Activated naive CD8-positive, alpha-beta T cell treated with anti-CD3 and anti-CD28 coated beads for 36 hours (primary cell): ENCODE results near the gene RELCH. TPM values are rescaled to one million over a fixed set of nuclear protein-coding genes. Genes with fewer than 3 reads are reported as not detected.

ENCODE experiments used
- DNase-seq: peaks from one replicate; pipeline ENCODE4 v3.0.0; 2021
- H3K27ac Mint-ChIP-seq: one replicate; pipeline ENCODE4 v1.8.0; 2022; ENCODE audit warnings: mild to moderate bottlenecking, moderate library complexity, mixed read lengths
- H3K27me3 Mint-ChIP-seq: one replicate; pipeline ENCODE4 v1.8.0; 2022; ENCODE audit warnings: mild to moderate bottlenecking, mixed read lengths
- H3K36me3 Mint-ChIP-seq: one replicate; pipeline ENCODE4 v1.8.0; 2021; ENCODE audit warnings: mild to moderate bottlenecking, mixed read lengths
- H3K4me1 Mint-ChIP-seq: one replicate; pipeline ENCODE4 v1.8.0; 2021; ENCODE audit warnings: mixed read lengths
- H3K4me3 Mint-ChIP-seq: one replicate; pipeline ENCODE4 v1.8.0; 2022; ENCODE audit warnings: mild to moderate bottlenecking, moderate library complexity, mixed read lengths
- H3K9me3 Mint-ChIP-seq: one replicate; pipeline ENCODE4 v1.8.0; 2022; ENCODE audit warnings: mixed read lengths
- total RNA-seq, 2 experiments: library from RNA; stranded (reverse); gene quantifications; one replicate each; pipeline ENCODE4 v1.2.3, GENCODE V29; 2021

Gene RELCH
- total RNA-seq, 2 experiments from 2014 or later = 13.5 to 13.9 TPM

GRCh38 chr18:62329691-62330454 lies 142.8 kb downstream of the RELCH start:
- Mint-ChIP-seq H3K4me1 (peaks cover 34% of the 10 kb centered on the region), H3K27me3 (peaks cover 66% of the 10 kb centered on the region), H3K27ac (no peak overlapping the region), H3K4me3 (no peak overlapping the region), H3K9me3 (no peaks in the 10 kb centered on the region), H3K36me3 (peaks cover 2% of the 10 kb centered on the region)
- DNase-seq = peak; percentile 28

GRCh38 chr18:62330650-62331049 lies 143.6 kb downstream of the RELCH start:
- Mint-ChIP-seq H3K4me1 (peaks cover 34% of the 10 kb centered on the region), H3K27me3 (peaks cover 65% of the 10 kb centered on the region), H3K27ac (no peak overlapping the region), H3K36me3 (peaks cover 2% of the 10 kb centered on the region), H3K4me3 (no peak overlapping the region), H3K9me3 (no peaks in the 10 kb centered on the region)
- DNase-seq = no peak

GRCh38 chr18:62331581-62332356 lies 144.7 kb downstream of the RELCH start:
- H3K4me3 Mint-ChIP-seq = no peak overlapping the region
- no peak overlapping the region for H3K27ac Mint-ChIP-seq
- H3K36me3 Mint-ChIP-seq = no peaks in the 10 kb centered on the region
- H3K4me1 Mint-ChIP-seq = peaks cover 24% of the 10 kb centered on the region
- peaks cover 57% of the 10 kb centered on the region for H3K27me3 Mint-ChIP-seq
- DNase-seq = no peak
- H3K9me3 Mint-ChIP-seq = no peaks in the 10 kb centered on the region

- peaks cover 24% of the 10 kb centered on the region for H3K4me1 Mint-ChIP-seq
- no peak for DNase-seq
- H3K9me3 Mint-ChIP-seq = no peaks in the 10 kb centered on the region
- no peak overlapping the region for H3K4me3 Mint-ChIP-seq
- no peaks in the 10 kb centered on the region for H3K36me3 Mint-ChIP-seq
- peaks cover 52% of the 10 kb centered on the region for H3K27me3 Mint-ChIP-seq
- no peak overlapping the region for H3K27ac Mint-ChIP-seq
Measured at GRCh38 chr18:62332431-62332830, 145.4 kb downstream of the RELCH start.

GRCh38 chr18:62332964-62333695 lies 146.1 kb downstream of the RELCH start:
- H3K36me3 Mint-ChIP-seq = no peaks in the 10 kb centered on the region
- peaks cover 24% of the 10 kb centered on the region for H3K4me1 Mint-ChIP-seq
- DNase-seq = no peak
- H3K4me3 Mint-ChIP-seq = no peak overlapping the region
- H3K27me3 Mint-ChIP-seq = peaks cover 50% of the 10 kb centered on the region
- H3K27ac Mint-ChIP-seq = no peak overlapping the region
- no peaks in the 10 kb centered on the region for H3K9me3 Mint-ChIP-seq

GRCh38 chr18:62334120-62334519 lies 147.1 kb downstream of the RELCH start:
- H3K4me3 Mint-ChIP-seq = no peak overlapping the region

GRCh38 chr18:62335494-62335893 lies 148.4 kb downstream of the RELCH start:
- H3K27me3 Mint-ChIP-seq = peaks cover 37% of the 10 kb centered on the region
- no peak overlapping the region for H3K4me3 Mint-ChIP-seq
- no peaks in the 10 kb centered on the region for H3K36me3 Mint-ChIP-seq
- DNase-seq = no peak
- H3K9me3 Mint-ChIP-seq = no peaks in the 10 kb centered on the region
- H3K4me1 Mint-ChIP-seq = peaks cover 13% of the 10 kb centered on the region
- H3K27ac Mint-ChIP-seq = no peak overlapping the region

More at GRCh38 chr18:62334120-62334519, 147.1 kb downstream of the RELCH start:
- H3K9me3 Mint-ChIP-seq = no peaks in the 10 kb centered on the region
- DNase-seq = no peak
- no peaks in the 10 kb centered on the region for H3K36me3 Mint-ChIP-seq
- peaks cover 20% of the 10 kb centered on the region for H3K4me1 Mint-ChIP-seq
- H3K27me3 Mint-ChIP-seq = peaks cover 44% of the 10 kb centered on the region
- H3K27ac Mint-ChIP-seq = no peak overlapping the region

- no peaks in the 10 kb centered on the region for H3K36me3 Mint-ChIP-seq
- no peak for DNase-seq
- H3K4me1 Mint-ChIP-seq = peaks cover 8% of the 10 kb centered on the region
- H3K27ac Mint-ChIP-seq = no peak overlapping the region
- H3K9me3 Mint-ChIP-seq = no peaks in the 10 kb centered on the region
- peaks cover 29% of the 10 kb centered on the region for H3K27me3 Mint-ChIP-seq
- H3K4me3 Mint-ChIP-seq = no peak overlapping the region
Measured at GRCh38 chr18:62336618-62337017, 149.6 kb downstream of the RELCH start.

- Mint-ChIP-seq H3K4me3 (no peak overlapping the region), H3K9me3 (no peaks in the 10 kb centered on the region), H3K4me1 (peaks cover 5% of the 10 kb centered on the region), H3K27me3 (peaks cover 26% of the 10 kb centered on the region), H3K36me3 (no peaks in the 10 kb centered on the region), H3K27ac (no peak overlapping the region)
- no peak for DNase-seq
Measured at GRCh38 chr18:62337336-62337735, 150.3 kb downstream of the RELCH start.

GRCh38 chr18:62338446-62339105 lies 151.5 kb downstream of the RELCH start:
- Mint-ChIP-seq H3K27ac (no peak overlapping the region), H3K27me3 (peaks cover 22% of the 10 kb centered on the region), H3K9me3 (no peaks in the 10 kb centered on the region), H3K4me3 (no peak overlapping the region), H3K36me3 (no peaks in the 10 kb centered on the region), H3K4me1 (peaks cover 5% of the 10 kb centered on the region)
- no peak for DNase-seq

GRCh38 chr18:62339106-62339988 lies 152.3 kb downstream of the RELCH start:
- Mint-ChIP-seq H3K27me3 (peaks cover 19% of the 10 kb centered on the region), H3K27ac (no peak overlapping the region), H3K4me3 (no peak overlapping the region), H3K36me3 (no peaks in the 10 kb centered on the region), H3K4me1 (peaks cover 5% of the 10 kb centered on the region), H3K9me3 (no peaks in the 10 kb centered on the region)
- DNase-seq = no peak

GRCh38 chr18:62340996-62341395 lies 153.9 kb downstream of the RELCH start:
- no peak for DNase-seq
- H3K27ac Mint-ChIP-seq = no peak overlapping the region
- H3K4me3 Mint-ChIP-seq = no peak overlapping the region
- peaks cover 23% of the 10 kb centered on the region for H3K27me3 Mint-ChIP-seq
- H3K4me1 Mint-ChIP-seq = peaks cover 5% of the 10 kb centered on the region
- no peaks in the 10 kb centered on the region for H3K9me3 Mint-ChIP-seq
- H3K36me3 Mint-ChIP-seq = no peaks in the 10 kb centered on the region

- Mint-ChIP-seq H3K27ac (no peak overlapping the region), H3K4me1 (peaks cover 5% of the 10 kb centered on the region), H3K9me3 (no peaks in the 10 kb centered on the region), H3K4me3 (no peak overlapping the region), H3K27me3 (peaks cover 19% of the 10 kb centered on the region), H3K36me3 (no peaks in the 10 kb centered on the region)
- DNase-seq = no peak
Measured at GRCh38 chr18:62341473-62341872, 154.4 kb downstream of the RELCH start.

GRCh38 chr18:62342884-62343283 lies 155.8 kb downstream of the RELCH start:
- Mint-ChIP-seq H3K9me3 (no peaks in the 10 kb centered on the region), H3K4me1 (peaks cover 5% of the 10 kb centered on the region)
- DNase-seq = no peak

More at GRCh38 chr18:62342884-62343283, 155.8 kb downstream of the RELCH start:
- H3K4me3 Mint-ChIP-seq = no peak overlapping the region
- no peaks in the 10 kb centered on the region for H3K36me3 Mint-ChIP-seq
- no peak overlapping the region for H3K27ac Mint-ChIP-seq
- peaks cover 14% of the 10 kb centered on the region for H3K27me3 Mint-ChIP-seq
